Breast epithelium (tissue), 4 donors: ENCODE data around the gene DHX9. TPM values are rescaled to one million over a fixed set of nuclear protein-coding genes. Genes with fewer than 3 reads are reported as not detected.

Source experiments
- DNase-seq, 2 donors: peaks; one replicate each; pipeline ENCODE4 v3.0.0-alpha.2; 2019; ENCODE audit warnings: low spot score in 2 of 2
- H3K27ac ChIP-seq, 2 donors: fragments of 200-600 bp; sonication (generic) in 1 of 2; one replicate each; pipeline ENCODE4 v1.5.1; 2016 to 2019; ENCODE audit warnings: mild to moderate bottlenecking in 1 of 2
- H3K27me3 ChIP-seq, 2 donors: fragments of 200-600 bp; sonication (generic) in 1 of 2; one replicate each; pipeline versions ENCODE4 v1.5.1 to v1.6.0; 2017 to 2019; ENCODE audit warnings: control low read depth in 1 of 2, mild to moderate bottlenecking in 1 of 2
- H3K36me3 ChIP-seq: fragments of 200-600 bp; one replicate; pipeline ENCODE4 v1.5.1; 2019
- H3K4me1 ChIP-seq, 2 donors: fragments of 200-600 bp; sonication (generic); one replicate each; pipeline ENCODE4 v1.5.1; 2016 to 2019; ENCODE audit warnings: control low read depth in 1 of 2
- H3K4me3 ChIP-seq, 3 donors: fragments of 200-600 bp; sonication (generic); 1 replicate in 2 of 3; 2 replicates in 1 of 3; pipeline ENCODE4 v1.5.1; 2016 to 2019; ENCODE audit warnings: mild to moderate bottlenecking in 3 of 3, moderate library complexity in 2 of 3
- H3K9me3 ChIP-seq, 2 donors: fragments of 200-600 bp; sonication (generic) in 1 of 2; one replicate each; pipeline ENCODE4 v1.5.1; 2016 to 2019; ENCODE audit warnings: control low read depth in 1 of 2
- CTCF ChIP-seq, 3 donors: fragments of 450-650 bp; IDR thresholded peaks; one replicate each; pipeline ENCODE4 v1.5.1; 2016 to 2017; ENCODE audit warnings: antibody characterized with exemption in 3 of 3, mild to moderate bottlenecking in 3 of 3, moderate library complexity in 3 of 3
- POLR2A ChIP-seq: fragments of 450-650 bp; IDR thresholded peaks from one replicate; pipeline ENCODE4 v1.6.1; 2016; ENCODE audit warnings: antibody characterized with exemption, mild to moderate bottlenecking, moderate library complexity
- POLR2AphosphoS5 ChIP-seq, 3 donors: sonication (generic); formaldehyde crosslinking; IDR thresholded peaks; one replicate each; pipeline ENCODE4 v1.6.1; 2017; ENCODE audit warnings: antibody characterized with exemption in 3 of 3
- intact Hi-C: fragments of 100-400 bp; cut with DNase I; formaldehyde crosslinking; loops from one replicate; pipeline ENCODE4 v1.15.1; 2023; ENCODE audit warnings: low total_unique reads
- total RNA-seq, 3 donors: library from RNA; depleted of rRNA; stranded (reverse); fragments of >200 nt; gene quantifications; one replicate each; pipeline ENCODE4 v1.1.0, GENCODE V29; 2016

DHX9 gene
- total RNA-seq, 3 donors from 2014 or later, result 89.3 to 173 (median 134) TPM

- Histone ChIP-seq H3K4me1 (no peaks in the 10 kb centered on the region), H3K36me3 (no peaks in the 10 kb centered on the region), H3K27me3 (no peaks in the 10 kb centered on the region), H3K27ac (no peak overlapping the region), H3K9me3 (no peaks in the 10 kb centered on the region), H3K4me3 (no peak overlapping the region)
- TF ChIP-seq CTCF (IDR thresholded peaks at IDR 0.05) (no peak), POLR2A (no peak), POLR2AphosphoS5 (IDR thresholded peaks at IDR 0.05) (no peak)
- intact Hi-C loops, result no loop called here
- DNase-seq, result no peak
Measured at GRCh38 chr1:182795563-182796228, 43.5 kb upstream of the DHX9 start.

GRCh38 chr1:182802006-182802803 lies 36.9 kb upstream of the DHX9 start:
- H3K27ac ChIP-seq, result no peak overlapping the region
- TF ChIP-seq POLR2AphosphoS5 (IDR thresholded peaks at IDR 0.05) (no peak), CTCF (IDR thresholded peaks at IDR 0.05) (no peak), POLR2A (no peak)
- no peaks in the 10 kb centered on the region for H3K36me3 ChIP-seq
- DNase-seq, result no peak
- H3K27me3 ChIP-seq, result no peaks in the 10 kb centered on the region
- H3K4me3 ChIP-seq, result no peak overlapping the region
- H3K4me1 ChIP-seq, result no peaks in the 10 kb centered on the region
- intact Hi-C loops, result no loop called here
- no peaks in the 10 kb centered on the region for H3K9me3 ChIP-seq

GRCh38 chr1:182803846-182804245 lies 35.3 kb upstream of the DHX9 start:
- Histone ChIP-seq H3K36me3 (no peaks in the 10 kb centered on the region), H3K27ac (no peak overlapping the region), H3K4me3 (no peak overlapping the region), H3K9me3 (no peaks in the 10 kb centered on the region), H3K4me1 (no peaks in the 10 kb centered on the region), H3K27me3 (no peaks in the 10 kb centered on the region)
- DNase-seq, result no peak
- intact Hi-C loops, result no loop called here
- TF ChIP-seq POLR2AphosphoS5 (IDR thresholded peaks at IDR 0.05) (no peak), POLR2A (no peak), CTCF (IDR thresholded peaks at IDR 0.05) (no peak)

- intact Hi-C loops, result loop anchor here (5.0 kb wide), 1 partner anchor 1334 kb away; no protein-coding TSS in a partner anchor
- no peak overlapping the region for H3K4me3 ChIP-seq
- no peaks in the 10 kb centered on the region for H3K27me3 ChIP-seq
- no peaks in the 10 kb centered on the region for H3K36me3 ChIP-seq
- TF ChIP-seq CTCF (IDR thresholded peaks at IDR 0.05) (no peak), POLR2AphosphoS5 (IDR thresholded peaks at IDR 0.05) (no peak), POLR2A (no peak)
- H3K4me1 ChIP-seq, result no peaks in the 10 kb centered on the region
- no peak for DNase-seq
- no peak overlapping the region for H3K27ac ChIP-seq
- no peaks in the 10 kb centered on the region for H3K9me3 ChIP-seq
Measured at GRCh38 chr1:182806015-182806678, 33.0 kb upstream of the DHX9 start.
